HepG2 (cell line): Measurements from ENCODE around the gene RALY. TPM values are rescaled to one million over a fixed set of nuclear protein-coding genes. Genes with fewer than 3 reads are reported as not detected.

Source experiments
- EED ChIP-seq: sonication (generic); formaldehyde crosslinking; IDR thresholded peaks from 2 replicates; pipeline ENCODE4 v1.5.0; 2020; ENCODE audit warnings: mild to moderate bottlenecking, missing genetic modification reagents
- ELF3 ChIP-seq: IDR thresholded peaks from 2 replicates; pipeline ENCODE4 v1.6.1; 2016; ENCODE audit warnings: missing genetic modification reagents, missing compliant biosample characterization
- GABPA ChIP-seq, 2 experiments: IDR thresholded peaks; 2 replicates each; pipeline ENCODE4 v1.6.1; 2011 to 2016; ENCODE audit warnings: low read depth in 2 of 2, low read length in 1 of 2, missing biosample characterization in 1 of 2, missing genetic modification characterization in 1 of 2
- MTF1 ChIP-seq: sonication (generic); formaldehyde crosslinking; IDR thresholded peaks from 2 replicates; pipeline ENCODE4 v1.5.0; 2020; ENCODE audit warnings: missing genetic modification reagents
- NR3C1 ChIP-seq: sonication (generic); formaldehyde crosslinking; IDR thresholded peaks from 2 replicates; pipeline ENCODE4 v1.4.0; 2020; ENCODE audit warnings: missing genetic modification reagents
- SCMH1 ChIP-seq: sonication (generic); formaldehyde crosslinking; IDR thresholded peaks from 2 replicates; pipeline ENCODE4 v1.9.0; 2021; ENCODE audit warnings: missing genetic modification reagents, mild to moderate bottlenecking, borderline replicate concordance
- TOPORS ChIP-seq: sonication (generic); formaldehyde crosslinking; IDR thresholded peaks from 2 replicates; pipeline ENCODE4 v1.8.0; 2023; ENCODE audit warnings: mild to moderate bottlenecking, missing genetic modification reagents
- ZBTB21 ChIP-seq: sonication (generic); formaldehyde crosslinking; IDR thresholded peaks from 2 replicates; pipeline ENCODE4 v1.4.0; 2020; ENCODE audit warnings: missing genetic modification reagents
- ZNF124 ChIP-seq: sonication (generic); formaldehyde crosslinking; IDR thresholded peaks from 2 replicates; pipeline ENCODE4 v1.4.0; 2020; ENCODE audit warnings: missing genetic modification reagents
- ZNF180 ChIP-seq: sonication (generic); formaldehyde crosslinking; IDR thresholded peaks from 2 replicates; pipeline ENCODE4 v1.4.0; 2020; ENCODE audit warnings: low read depth, missing genetic modification reagents, borderline replicate concordance
- ZNF24 ChIP-seq: fragments of 450-650 bp; IDR thresholded peaks from 2 replicates; pipeline ENCODE4 v1.6.1; 2017; ENCODE audit warnings: antibody characterized with exemption, mild to moderate bottlenecking
- ZNF781 ChIP-seq: sonication (generic); formaldehyde crosslinking; IDR thresholded peaks from 2 replicates; pipeline ENCODE4 v1.5.1; 2020; ENCODE audit warnings: borderline replicate concordance, mild to moderate bottlenecking, missing genetic modification reagents; ENCODE audit errors: not compliant biosample characterization
- ZSCAN22 ChIP-seq: sonication (generic); formaldehyde crosslinking; IDR thresholded peaks from 2 replicates; pipeline ENCODE4 v1.4.0; 2020; ENCODE audit warnings: mild to moderate bottlenecking, missing genetic modification reagents
- polyA plus RNA-seq, 8 experiments: library from polyadenylated mRNA; depleted of rRNA in 3 of 8; stranded (reverse) in 7 of 8; unstranded in 1 of 8; fragments of >200 nt; fragmentation: Illumina TruSeq in 4 of 8; extraction: Trizol in 4 of 8; gene quantifications; 2 replicates each; pipeline versions ENCODE4 v1.2.1 to v1.2.3, GENCODE V29; 2011 to 2016; ENCODE audit warnings: low read depth in 4 of 8, missing spikeins in 1 of 8, mixed read lengths in 1 of 8; ENCODE audit not compliant: insufficient read depth in 1 of 8
- total RNA-seq, 5 experiments: library from RNA; depleted of rRNA; stranded (reverse); fragments of >200 nt; fragmentation: Illumina TruSeq; extraction: Trizol; gene quantifications; 2 replicates each; pipeline ENCODE4 v1.2.3, GENCODE V29; 2016; ENCODE audit warnings: low read depth in 1 of 5
- TF ChIP-seq, protein P1 (sequence below): IDR thresholded peaks from 2 replicates; pipeline ENCODE4 v1.6.1; 2016; ENCODE audit warnings: low read depth, borderline replicate concordance
- TF ChIP-seq, protein P2 (sequence below): sonication (generic); formaldehyde crosslinking; IDR thresholded peaks from 2 replicates; pipeline ENCODE4 v1.4.0; 2020; ENCODE audit warnings: low read depth, mild to moderate bottlenecking, missing genetic modification reagents
- TF ChIP-seq, protein P3 (sequence below): sonication (generic); formaldehyde crosslinking; IDR thresholded peaks from 2 replicates; pipeline ENCODE4 v1.8.0; 2022; ENCODE audit warnings: mild to moderate bottlenecking, missing genetic modification reagents, moderate library complexity
- TF ChIP-seq, protein P4 (sequence below): sonication (generic); formaldehyde crosslinking; conservative IDR thresholded peaks from 2 replicates; pipeline ENCODE4 v1.5.0; 2020; ENCODE audit warnings: missing genetic modification reagents
- TF ChIP-seq, protein P5 (sequence below): IDR thresholded peaks from 2 replicates; pipeline ENCODE4 v1.6.1; 2016; ENCODE audit warnings: control low read depth
- TF ChIP-seq, protein P6 (sequence below): sonication (generic); formaldehyde crosslinking; IDR thresholded peaks from 2 replicates; pipeline ENCODE4 v1.5.0; 2020; ENCODE audit warnings: mild to moderate bottlenecking, missing genetic modification reagents
- TF ChIP-seq, protein P7 (sequence below): sonication (generic); formaldehyde crosslinking; IDR thresholded peaks from 2 replicates; pipeline ENCODE4 v1.8.0; 2022; ENCODE audit warnings: missing genetic modification reagents, mild to moderate bottlenecking, borderline replicate concordance

The RALY gene
- total and polyA plus RNA-seq, 2 of the 13 experiments (the other 11 are each of a cell fraction or from before 2014, with no cell fraction given) = 178 to 186 TPM

DNA sequence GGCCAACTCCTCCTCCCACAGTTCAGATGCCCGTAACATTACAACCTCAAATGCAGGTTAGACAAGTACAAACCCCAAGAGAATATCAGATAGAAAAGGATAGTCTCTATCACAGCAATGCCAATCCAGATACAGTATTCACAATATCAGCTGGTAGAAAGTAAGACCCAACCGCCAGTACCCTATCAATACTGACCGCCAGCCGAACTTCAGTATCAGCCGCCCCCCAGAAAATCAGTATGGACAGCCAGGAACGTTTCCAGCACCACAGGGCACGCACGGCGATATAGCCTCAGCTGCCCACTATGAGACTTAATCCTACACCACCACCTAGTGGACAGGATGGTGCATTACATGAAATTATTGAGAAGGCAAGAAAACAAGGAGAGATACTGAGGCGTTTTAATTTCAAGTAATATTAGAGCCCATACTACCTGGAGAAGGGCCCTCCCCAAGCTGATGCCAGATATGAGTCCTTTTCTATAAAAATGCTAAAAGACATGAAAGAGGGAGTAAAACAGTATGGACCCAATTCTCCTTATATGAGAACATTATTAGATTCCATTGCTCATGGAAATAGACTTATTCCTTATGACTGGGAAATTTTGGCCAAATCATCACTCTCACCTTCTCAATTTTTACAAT is 135.9 kb downstream of the RALY start (continued):
- TF ChIP-seq, protein P1, sequence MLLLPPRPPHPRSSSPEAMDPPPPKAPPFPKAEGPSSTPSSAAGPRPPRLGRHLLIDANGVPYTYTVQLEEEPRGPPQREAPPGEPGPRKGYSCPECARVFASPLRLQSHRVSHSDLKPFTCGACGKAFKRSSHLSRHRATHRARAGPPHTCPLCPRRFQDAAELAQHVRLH = 0 out of 2 replicates have a peak, but pooled peaks have one; percentile 63
- TF ChIP-seq ZNF24 (0 out of 2 replicates have a peak, but pooled peaks have one; percentile 18), GABPA (IDR thresholded peaks at IDR 0.05; ENCODE audit: low read depth, low read length) (no peak), GABPA (CRISPR knock-in tag; IDR thresholded peaks at IDR 0.05; ENCODE audit: low read depth) (no peak), ELF3 (CRISPR knock-in tag) (peak; percentile 65; the same call in 1 of the 2 replicates), ZSCAN22 (no peak), EED (CRISPR knock-in tag) (no peak), NR3C1 (CRISPR knock-in tag) (no peak), ZNF124 (CRISPR knock-in tag) (0 out of 2 replicates have a peak, but pooled peaks have one; percentile 33), MTF1 (no peak), SCMH1 (CRISPR knock-in tag) (no peak), TOPORS (CRISPR knock-in tag) (no peak), ZBTB21 (CRISPR knock-in tag) (no peak), ZNF180 (CRISPR knock-in tag) (no peak), ZNF781 (CRISPR knock-in tag) (peak; percentile 78)
- TF ChIP-seq, protein P2, sequence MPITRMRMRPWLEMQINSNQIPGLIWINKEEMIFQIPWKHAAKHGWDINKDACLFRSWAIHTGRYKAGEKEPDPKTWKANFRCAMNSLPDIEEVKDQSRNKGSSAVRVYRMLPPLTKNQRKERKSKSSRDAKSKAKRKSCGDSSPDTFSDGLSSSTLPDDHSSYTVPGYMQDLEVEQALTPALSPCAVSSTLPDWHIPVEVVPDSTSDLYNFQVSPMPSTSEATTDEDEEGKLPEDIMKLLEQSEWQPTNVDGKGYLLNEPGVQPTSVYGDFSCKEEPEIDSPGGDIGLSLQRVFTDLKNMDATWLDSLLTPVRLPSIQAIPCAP (CRISPR knock-in tag) = no peak
- TF ChIP-seq, protein P3, sequence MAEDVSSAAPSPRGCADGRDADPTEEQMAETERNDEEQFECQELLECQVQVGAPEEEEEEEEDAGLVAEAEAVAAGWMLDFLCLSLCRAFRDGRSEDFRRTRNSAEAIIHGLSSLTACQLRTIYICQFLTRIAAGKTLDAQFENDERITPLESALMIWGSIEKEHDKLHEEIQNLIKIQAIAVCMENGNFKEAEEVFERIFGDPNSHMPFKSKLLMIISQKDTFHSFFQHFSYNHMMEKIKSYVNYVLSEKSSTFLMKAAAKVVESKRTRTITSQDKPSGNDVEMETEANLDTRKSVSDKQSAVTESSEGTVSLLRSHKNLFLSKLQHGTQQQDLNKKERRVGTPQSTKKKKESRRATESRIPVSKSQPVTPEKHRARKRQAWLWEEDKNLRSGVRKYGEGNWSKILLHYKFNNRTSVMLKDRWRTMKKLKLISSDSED = no peak
- TF ChIP-seq, protein P4, sequence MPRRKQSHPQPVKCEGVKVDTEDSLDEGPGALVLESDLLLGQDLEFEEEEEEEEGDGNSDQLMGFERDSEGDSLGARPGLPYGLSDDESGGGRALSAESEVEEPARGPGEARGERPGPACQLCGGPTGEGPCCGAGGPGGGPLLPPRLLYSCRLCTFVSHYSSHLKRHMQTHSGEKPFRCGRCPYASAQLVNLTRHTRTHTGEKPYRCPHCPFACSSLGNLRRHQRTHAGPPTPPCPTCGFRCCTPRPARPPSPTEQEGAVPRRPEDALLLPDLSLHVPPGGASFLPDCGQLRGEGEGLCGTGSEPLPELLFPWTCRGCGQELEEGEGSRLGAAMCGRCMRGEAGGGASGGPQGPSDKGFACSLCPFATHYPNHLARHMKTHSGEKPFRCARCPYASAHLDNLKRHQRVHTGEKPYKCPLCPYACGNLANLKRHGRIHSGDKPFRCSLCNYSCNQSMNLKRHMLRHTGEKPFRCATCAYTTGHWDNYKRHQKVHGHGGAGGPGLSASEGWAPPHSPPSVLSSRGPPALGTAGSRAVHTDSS (CRISPR knock-in tag) = no peak
- TF ChIP-seq, protein P5, sequence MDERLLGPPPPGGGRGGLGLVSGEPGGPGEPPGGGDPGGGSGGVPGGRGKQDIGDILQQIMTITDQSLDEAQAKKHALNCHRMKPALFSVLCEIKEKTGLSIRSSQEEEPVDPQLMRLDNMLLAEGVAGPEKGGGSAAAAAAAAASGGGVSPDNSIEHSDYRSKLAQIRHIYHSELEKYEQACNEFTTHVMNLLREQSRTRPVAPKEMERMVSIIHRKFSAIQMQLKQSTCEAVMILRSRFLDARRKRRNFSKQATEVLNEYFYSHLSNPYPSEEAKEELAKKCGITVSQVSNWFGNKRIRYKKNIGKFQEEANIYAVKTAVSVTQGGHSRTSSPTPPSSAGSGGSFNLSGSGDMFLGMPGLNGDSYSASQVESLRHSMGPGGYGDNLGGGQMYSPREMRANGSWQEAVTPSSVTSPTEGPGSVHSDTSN (CRISPR knock-in tag) = no peak
- TF ChIP-seq, protein P6, sequence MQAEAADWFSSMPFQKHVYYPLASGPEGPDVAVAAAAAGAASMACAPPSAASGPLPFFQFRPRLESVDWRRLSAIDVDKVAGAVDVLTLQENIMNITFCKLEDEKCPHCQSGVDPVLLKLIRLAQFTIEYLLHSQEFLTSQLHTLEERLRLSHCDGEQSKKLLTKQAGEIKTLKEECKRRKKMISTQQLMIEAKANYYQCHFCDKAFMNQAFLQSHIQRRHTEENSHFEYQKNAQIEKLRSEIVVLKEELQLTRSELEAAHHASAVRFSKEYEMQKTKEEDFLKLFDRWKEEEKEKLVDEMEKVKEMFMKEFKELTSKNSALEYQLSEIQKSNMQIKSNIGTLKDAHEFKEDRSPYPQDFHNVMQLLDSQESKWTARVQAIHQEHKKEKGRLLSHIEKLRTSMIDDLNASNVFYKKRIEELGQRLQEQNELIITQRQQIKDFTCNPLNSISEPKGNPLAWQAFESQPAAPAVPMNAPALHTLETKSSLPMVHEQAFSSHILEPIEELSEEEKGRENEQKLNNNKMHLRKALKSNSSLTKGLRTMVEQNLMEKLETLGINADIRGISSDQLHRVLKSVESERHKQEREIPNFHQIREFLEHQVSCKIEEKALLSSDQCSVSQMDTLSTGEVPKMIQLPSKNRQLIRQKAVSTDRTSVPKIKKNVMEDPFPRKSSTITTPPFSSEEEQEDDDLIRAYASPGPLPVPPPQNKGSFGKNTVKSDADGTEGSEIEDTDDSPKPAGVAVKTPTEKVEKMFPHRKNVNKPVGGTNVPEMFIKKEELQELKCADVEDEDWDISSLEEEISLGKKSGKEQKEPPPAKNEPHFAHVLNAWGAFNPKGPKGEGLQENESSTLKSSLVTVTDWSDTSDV = no peak
- TF ChIP-seq, protein P7, sequence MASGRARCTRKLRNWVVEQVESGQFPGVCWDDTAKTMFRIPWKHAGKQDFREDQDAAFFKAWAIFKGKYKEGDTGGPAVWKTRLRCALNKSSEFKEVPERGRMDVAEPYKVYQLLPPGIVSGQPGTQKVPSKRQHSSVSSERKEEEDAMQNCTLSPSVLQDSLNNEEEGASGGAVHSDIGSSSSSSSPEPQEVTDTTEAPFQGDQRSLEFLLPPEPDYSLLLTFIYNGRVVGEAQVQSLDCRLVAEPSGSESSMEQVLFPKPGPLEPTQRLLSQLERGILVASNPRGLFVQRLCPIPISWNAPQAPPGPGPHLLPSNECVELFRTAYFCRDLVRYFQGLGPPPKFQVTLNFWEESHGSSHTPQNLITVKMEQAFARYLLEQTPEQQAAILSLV (CRISPR knock-in tag) = no peak
